HG03097 (cell line): ENCODE measurements around the gene IP6K3.

Experiments
- ATAC-seq: cut with Tn5 transposase; IDR thresholded peaks from one replicate; pipeline ENCODE4 v1.9.1; 2021; ENCODE audit not compliant: unreplicated experiment, low FRiP score

The IP6K3 gene

DNA sequence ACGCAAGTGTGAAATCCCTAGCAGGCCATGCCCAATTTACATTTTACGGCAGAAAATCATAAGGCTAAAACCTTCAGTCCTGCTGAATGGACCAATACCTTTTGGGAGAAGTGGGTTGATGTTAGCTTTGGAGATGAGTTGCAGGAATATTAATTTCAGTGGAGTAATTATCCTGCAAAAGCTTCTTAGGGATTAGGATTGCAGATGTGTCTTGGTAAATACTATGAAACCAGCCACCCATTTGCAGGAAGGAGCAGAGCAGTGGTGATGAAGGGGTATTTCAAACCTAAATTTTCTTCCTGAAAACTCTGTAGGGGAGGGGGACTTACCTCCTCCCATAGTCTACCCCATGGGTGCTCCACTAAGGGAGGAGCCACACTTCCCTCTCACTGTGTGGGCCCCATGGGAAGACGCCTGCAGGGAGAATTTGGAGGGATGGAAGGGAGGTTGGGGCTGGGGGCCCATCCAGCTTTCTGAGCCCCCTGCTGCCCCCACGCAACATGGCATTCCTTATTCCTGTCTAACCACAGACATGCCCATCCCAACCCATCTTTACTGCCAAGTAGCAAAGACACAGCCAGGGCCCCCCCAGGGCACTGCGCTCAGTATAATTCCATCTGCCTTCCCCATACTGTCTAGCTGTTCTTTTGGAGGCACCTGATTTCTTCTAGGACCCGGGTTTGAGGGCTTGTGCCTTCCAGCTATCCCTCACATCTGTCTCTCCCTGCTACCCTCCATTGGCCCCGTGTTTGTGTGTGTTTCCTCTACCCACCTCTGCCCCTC lies 20.6 kb downstream of the IP6K3 start:
- no peak for ATAC-seq

DNA sequence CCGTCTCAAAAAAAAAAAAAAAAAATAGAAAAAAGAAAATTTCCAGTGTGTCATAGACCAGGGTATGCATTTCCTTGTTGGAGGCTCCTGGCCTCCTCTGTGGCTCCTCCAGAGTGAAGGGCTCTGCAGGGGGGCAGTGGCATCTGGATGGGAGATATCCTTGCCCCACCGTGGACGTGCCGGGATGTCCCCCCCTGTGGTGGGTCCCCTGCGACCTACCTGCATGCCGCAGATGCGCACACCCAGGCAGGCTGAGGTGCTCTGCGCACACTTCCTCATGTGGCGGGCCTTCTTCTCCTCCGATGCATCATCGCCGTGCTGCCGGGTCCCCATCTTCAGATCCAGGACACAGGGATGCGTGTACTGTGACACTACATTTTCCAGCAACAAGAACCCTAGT lies 21.5 kb downstream of the IP6K3 start:
- ATAC-seq = no peak

DNA sequence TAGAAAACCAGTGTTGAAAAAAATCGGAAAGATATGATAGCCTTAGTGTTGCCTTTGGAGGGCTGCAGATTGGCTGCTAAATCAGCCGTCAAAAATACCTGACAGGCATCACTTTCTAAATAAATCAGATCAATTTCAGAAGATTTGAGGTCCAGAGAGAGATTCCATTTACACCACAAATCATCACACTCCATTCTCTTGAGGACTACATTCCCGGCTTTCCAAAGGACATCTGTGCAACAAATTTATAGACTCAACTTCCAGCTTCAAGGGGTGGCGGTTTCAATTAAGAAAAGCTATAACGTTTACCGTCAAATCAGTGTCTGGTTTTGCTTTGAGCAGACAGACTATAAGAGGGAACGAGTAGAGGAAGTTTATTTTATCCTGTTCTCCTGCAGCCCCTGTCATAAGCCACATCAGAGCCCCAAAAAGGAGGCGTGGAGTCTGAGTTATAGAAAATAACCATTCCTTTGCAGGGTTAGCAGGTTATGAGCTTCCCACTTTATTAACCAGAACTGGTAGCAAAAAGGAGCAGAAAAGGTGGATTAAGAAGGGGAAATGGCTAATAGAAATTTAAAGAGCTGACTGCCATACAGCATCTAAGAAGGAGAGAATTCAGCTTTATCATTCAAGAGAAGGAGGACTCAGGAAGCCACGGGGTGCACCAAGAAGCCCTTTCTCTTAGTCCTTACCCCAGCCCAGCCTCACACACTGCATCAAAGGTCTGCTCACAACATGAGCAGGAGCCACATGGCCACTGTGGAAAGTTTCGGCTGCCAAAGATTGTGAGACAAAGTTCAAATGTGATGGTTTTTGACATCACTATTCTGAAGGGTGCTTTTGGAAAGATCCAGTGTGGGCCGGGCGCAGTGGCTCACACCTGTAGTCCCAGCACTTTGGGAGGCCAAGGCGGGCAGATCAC lies 22.3 kb downstream of the IP6K3 start:
- ATAC-seq = no peak

DNA sequence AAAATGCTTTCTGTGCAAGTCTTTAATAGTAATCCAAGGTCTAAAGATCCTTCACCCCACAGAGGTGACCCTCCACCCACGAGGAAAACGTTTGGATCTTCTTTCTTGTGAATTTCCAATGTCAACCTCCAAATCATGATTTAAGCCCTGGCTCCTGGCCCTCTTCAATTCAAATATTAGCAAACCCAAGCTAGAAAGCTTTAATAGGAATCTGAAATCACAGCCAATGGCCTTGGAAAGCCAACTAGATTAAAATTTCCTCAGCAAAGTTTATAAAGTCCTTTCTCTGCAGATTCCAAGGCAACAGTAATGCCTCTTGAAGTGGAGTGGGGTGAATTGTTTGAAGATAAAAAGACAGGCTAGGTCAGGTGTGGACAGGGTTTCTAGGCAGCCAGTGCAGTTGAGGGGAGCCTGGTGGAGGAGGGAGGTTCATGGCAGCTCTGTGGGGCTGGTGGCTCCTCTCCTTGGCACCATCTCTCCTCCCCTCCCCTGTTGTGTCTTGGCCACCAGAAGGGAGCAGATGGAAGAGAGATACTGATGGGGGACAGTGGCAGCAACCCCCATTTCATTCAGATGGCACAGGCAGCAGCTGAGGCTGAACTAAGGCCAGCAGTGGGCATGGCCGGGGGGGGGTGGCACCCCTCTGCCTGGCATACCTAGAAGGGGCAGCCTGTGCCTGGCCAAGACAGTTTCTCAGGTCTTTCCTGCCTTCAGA lies 23.2 kb downstream of the IP6K3 start:
- ATAC-seq = no peak

DNA sequence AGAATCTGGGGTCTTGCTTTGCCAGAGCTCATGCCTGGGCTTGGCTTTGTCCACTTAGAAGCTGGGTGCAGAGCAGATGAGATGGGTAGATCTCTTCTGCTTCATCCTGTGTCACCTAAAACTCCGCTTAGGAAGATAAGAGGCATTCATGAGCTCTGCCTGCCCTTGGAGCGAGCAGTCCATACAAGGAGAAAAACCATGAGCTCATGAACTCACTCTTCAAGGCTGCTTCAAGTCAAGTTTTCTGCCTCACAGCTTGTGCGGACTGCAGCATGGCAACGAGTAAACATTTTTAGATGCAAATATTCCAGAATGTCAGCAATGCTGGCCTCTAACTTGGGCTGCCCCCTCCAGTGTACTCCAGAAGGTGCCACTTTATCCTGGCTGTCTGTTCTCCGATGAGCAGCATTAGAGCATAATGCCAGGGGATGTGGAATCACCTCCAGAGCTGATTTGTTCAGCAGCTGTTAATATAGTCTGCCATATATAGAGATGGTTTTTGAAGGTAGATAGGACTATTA lies 24.5 kb downstream of the IP6K3 start:
- no peak for ATAC-seq

DNA sequence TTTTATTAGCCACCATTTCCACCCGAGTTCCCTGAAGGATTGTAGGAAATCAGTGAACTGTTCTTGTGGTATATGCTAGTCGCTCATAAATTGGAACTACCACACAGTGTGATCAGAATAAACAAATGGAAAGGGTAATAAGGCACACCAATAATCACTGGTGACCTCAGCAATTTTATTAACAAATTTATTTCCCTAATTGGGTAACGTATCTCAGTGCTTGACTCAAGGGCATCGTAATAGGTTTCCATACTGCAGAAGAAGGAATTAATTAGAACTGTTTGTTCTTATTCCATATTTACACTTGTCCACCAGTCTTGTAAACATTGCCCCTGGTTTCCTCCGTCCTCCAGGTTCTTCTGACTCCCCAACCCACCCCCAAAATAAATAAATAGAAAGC lies 25.2 kb downstream of the IP6K3 start:
- no peak for ATAC-seq

DNA sequence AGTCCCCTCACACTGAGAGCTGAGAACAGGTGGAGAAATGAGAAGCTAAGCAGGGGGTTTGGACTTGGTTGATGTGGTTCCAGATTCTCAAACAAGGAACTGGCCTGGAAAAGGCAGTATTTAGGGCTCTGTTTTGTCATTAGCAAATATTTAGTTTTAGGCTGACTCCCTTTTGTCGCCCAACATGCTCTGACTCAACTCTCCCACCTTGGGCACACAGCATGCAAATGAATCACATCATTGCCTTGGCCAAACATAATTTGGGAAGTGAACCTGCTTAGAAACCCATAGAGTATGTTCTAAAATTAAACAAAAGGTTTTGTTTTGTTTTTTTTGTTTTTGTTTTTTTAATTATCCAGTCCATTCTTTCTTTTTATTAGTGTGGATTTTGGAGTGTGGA lies 25.7 kb downstream of the IP6K3 start:
- no peak for ATAC-seq

DNA sequence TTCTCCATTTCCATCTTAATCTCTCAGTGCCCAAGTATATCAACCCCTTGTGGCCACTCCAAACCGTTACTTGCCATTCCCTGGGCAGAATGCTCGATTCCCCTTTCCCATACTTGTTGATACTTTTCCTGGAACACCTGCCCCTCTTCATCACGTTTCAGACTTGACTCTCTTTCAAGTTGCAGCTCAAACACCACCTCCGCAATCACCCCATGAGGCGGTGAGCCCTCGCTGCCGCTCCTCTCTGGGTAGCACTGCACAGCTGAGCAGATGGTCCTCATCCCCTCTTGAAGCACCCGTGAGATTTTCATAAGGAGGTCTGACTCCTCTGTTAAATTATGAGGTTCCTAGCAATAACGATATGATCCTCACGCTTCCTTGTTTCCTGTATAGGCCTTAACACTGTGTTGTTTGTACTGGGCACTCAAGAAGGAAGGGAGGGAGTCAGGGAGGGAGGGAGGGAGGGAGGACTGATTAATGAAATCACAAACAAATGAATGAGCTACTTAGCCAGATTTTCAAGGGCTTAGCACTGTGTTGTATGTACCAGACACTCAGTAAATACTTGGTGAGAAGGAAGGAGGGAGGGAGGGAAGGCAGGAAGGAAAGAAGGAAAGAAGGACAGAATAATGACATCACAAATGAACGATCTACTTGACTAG lies 27.2 kb downstream of the IP6K3 start:
- no peak for ATAC-seq

DNA sequence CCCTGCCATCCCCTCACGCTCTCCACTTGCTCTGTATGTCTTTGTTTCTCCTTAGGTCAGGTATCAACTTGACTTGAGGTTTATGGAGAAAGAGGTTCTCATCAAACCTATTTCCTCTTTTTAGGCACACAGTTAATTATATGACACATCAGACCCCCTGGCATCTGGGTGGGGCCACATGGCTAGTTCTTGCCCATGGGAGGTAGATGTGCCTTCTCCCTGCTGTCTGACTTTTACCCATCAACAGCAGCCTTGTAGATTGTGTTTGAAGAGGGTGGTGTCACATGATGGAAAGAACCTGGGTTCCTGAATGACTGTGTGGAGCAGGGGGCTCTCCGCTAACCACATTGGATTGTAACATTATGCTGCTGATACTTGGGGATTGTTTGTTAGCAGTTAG lies 28.0 kb downstream of the IP6K3 start:
- no peak for ATAC-seq

DNA sequence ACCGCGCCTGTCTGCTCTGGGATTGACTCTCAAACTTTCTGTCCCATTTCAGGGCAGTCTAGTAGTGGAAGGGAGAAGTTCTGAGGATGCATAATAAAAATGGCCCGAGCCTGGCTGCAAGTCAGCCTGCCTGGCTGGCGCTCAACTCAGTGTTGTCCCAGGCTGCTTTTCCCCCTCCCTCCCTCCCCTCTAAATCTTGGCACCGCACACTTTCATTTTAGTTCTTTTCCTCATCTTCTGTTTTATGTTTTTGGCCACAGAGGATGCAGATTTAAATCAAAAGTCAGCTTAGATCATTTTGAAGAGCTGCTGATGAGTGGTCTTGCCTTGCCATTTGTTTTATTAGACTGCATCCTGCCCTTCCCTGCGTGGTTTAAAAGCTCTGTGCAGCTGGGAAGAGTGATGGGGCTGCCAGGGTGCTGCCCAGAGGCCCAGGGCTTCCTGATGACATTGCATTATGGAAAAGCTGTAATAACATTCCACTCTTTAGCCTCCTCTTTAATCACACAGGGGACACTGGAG lies 28.7 kb downstream of the IP6K3 start:
- ATAC-seq = no peak

DNA sequence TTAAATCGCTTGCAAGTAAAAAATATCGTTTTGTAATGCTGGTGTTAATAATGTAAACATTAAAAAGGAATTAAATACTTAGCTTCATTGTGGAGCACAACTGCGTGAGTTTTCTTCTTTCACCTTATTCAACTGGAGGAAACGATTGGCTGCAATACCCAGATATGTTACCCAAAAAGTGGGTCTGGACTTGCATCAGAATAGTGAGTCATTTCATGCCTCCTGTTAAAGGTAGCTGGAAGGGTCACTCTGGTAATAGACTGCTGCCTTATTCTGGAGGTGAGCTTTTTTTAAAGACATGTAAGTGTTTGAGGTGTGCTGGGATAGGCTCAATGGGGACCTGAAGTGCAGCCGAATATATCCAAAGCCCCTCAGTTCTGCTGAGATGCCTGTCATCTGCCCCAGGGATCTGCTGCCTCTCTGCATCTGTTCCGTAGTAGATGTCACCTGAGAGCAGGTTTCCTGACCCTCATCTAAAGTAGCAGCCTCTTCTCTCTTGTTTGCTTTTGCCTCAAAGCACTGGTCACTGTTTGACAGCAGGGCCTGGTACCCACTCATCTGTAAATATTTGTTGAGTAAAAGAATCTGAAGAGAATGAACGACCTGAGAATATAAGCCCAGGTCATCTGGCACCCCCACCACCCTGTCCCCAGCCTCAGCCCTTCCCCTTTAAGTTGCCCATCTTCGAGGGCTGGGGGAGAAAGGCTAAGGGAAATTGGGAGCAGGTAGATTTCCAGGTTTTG lies 29.6 kb downstream of the IP6K3 start:
- no peak for ATAC-seq

DNA sequence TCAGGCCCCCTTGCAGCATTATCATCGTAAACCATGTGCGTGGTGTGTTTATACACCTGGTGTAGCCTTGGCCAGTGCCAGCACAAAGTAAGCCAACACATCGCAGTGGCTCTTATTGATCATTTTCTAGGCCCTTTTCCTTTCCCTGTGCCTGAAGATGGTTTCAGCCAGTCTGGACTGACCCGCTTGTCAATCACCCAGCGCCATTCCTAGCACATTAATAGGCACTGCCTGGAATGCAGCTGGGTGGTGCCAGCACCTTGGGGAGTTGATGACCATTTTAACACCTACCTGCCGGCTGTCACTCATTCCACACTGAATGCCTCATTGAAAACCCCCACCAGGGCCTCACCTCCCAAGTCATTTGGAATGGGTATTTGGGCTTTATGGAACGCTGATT lies 30.3 kb downstream of the IP6K3 start:
- ATAC-seq = no peak

DNA sequence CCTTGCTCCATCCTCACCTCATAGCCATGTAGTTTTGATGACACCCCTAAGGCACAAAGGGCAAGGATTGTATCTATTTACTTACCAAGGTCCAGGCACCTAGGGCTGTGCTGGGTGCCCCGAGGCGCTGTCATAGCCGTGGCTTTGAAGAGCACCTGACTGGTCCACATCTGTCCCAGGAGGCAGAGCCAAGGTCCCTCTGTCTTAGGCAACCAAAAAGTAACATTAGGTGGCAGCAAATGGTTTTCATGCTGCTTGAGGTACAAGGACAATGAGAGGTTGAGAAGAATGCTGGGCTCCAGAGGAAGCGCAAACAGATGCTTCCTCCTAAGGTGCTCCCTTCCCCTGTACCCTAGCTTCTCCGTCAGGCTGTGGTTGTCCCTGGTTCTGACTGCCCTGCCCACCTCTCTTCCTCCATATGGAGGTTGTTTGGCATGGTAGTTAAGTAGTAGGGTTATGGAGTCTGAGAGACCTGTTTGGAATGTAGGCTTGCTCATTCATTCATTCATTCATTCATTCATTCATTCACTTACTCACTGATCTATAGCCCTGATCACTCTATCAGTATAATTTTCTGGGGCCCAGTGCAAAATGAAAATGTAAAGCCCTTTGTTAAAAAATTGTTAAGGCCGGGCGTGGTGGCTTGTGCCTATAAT lies 32.2 kb downstream of the IP6K3 start:
- no peak for ATAC-seq

DNA sequence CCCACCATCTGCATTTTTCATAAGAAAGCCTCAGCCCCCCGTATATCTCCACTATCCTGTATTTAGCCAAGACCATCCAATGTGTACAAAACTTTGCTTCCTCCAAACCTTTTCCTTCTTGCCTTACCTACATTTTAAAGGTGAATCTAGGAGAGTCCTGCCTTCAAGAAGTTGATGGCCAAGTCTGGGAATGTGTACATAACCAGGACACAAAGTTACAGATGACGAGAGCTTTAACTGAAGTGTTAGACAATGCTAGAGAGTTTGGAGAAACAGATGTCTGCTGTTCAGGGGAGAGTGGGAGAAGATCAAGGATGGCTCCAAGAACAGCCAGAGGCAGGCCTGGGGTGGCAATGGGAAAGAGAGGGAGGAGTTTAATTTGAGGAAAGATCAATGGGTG lies 32.9 kb downstream of the IP6K3 start:
- ATAC-seq = no peak

DNA sequence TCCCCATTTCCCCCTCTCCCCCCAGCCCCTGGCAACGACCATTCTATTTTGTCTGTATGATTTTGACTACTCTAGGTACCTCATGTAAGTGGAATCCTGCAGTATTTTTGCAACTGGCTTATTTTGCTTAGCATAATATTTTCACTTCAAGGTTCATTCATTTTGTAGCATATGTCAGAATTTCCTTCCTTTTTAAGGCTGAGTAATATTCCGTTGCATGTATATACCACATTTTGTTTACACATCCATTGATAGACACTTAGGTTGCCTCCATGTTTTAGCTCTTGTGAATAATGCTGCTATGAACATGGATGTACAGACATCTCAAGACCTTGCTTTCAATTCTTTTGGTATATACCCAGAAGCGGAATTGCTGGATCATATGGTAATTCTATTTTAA lies 33.8 kb downstream of the IP6K3 start:
- no peak for ATAC-seq

DNA sequence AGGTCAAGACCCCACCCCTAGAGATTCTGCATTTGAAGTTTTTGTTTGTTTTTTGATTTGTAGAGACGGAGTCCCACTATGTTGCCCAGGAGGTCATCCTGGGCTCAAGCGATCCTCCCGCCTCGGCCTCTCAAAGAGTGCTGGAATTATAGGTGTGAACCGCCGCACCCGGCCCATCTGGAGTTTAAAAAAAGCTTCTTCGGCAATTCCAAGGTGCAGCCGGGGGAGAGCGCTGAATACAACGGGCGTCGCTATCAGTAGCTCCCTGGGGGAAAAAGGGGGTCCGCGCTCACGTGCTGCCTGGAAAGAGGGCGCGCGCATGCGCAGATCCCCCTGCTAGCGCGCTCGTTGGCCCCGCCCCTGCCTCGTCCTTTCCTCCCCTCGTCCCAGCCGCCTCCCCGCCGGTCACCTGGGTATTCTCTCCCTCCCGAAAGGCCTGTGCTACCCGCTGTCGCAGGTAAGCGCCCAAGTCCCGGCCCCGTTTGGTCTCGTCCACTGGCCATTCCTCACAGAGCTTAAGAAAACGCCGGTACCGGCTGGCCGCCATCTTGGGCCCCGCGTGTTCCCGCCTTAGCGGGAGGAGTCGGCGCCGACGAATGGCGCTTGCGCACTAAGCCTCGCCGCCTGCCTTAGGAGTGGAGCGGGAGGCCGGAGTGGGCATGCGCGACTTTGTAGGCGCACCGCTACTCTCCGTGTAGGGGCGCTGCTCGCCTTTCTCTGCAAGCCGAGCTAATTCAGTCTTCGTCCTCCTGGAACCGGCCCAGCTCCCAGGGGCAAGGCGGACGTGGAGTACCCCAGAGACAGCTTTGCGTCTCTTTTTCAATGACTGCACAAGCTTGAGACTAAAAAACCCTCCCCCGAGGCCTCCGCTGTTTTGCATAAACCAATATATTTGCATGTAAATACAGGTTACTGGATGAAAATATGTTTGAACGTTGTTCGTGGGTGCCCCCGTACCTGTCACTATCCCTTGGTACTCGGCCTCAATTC lies 35.3 kb downstream of the IP6K3 start, which contains the start of gene UQCC2:
UQCC2 (minus strand) TSS at position 561 of the 990 bp plus-strand sequence; CDS start at position 547, 14 bp downstream.
- peak; percentile 71 for ATAC-seq

DNA sequence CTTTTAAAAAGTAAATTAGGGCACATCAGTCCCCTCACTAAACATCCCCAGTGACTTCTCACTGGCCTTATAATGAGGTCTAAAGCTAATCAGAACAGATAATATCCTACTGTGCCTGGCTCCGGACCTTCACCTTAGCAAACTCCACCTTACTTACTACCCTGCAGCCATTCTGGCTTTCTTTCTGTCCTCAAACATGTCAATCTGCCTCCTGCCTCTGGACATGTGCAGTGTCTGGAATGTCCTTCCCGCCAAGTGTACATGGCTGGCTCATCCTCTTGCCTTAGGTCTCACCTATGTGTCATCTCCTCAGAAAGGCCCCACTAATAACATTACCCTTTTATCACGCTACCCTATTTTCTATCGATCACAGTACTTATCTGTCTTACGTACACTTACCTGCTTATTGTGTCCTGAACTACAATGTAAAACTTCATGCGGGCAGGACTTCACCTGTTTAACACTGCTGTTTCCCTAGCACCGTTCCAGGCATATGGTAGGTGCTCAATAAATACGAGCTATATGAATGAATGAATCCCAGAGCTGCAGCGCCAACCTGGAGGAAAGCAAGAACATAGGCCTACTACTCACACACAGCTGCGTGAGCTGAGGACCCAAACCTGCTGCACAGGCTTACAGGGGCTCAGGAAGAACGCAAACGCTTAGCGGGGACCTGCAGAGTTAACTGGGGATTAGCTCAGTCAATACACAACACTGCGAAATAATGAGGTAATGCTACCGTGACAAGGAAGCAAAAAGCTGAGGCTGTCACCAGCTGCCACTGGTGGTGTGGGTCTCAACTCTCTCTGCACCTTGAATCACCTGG lies 36.2 kb downstream of the IP6K3 start:
- ATAC-seq = peak; percentile 2
